K562 (cell line): Measurements from ENCODE around the gene VWA7. TPM values are rescaled to one million over a fixed set of nuclear protein-coding genes. Genes with fewer than 3 reads are reported as not detected.

Source experiments
- BMI1 ChIP-seq: fragments of 150-350 bp; IDR thresholded peaks from 2 replicates; pipeline ENCODE4 v1.6.1; 2014; ENCODE audit warnings: low read length
- CBX5 ChIP-seq: IDR thresholded peaks from 2 replicates; pipeline ENCODE4 v1.6.1; 2014; ENCODE audit warnings: low read depth, borderline replicate concordance
- ETS2 ChIP-seq: IDR thresholded peaks from 2 replicates; pipeline ENCODE4 v1.6.1; 2016; ENCODE audit warnings: borderline replicate concordance, missing genetic modification characterization, mild to moderate bottlenecking, moderate library complexity, missing compliant biosample characterization; ENCODE audit not compliant: poor library complexity, severe bottlenecking
- FOXJ3 ChIP-seq: sonication (generic); formaldehyde crosslinking; IDR thresholded peaks from 2 replicates; pipeline ENCODE4 v1.4.0; 2020; ENCODE audit warnings: mild to moderate bottlenecking, missing genetic modification reagents
- FOXK2 ChIP-seq, 2 experiments: fragments of 450-650 bp; IDR thresholded peaks in 1 of 2; conservative IDR thresholded peaks in 1 of 2; 2 replicates each; pipeline ENCODE4 v1.6.1; 2016; ENCODE audit warnings: low read depth in 2 of 2, mild to moderate bottlenecking in 1 of 2
- HDAC6 ChIP-seq: IDR thresholded peaks from 2 replicates; pipeline ENCODE4 v1.6.1; 2012; ENCODE audit warnings: low read depth, mild to moderate bottlenecking, control low read depth, inconsistent platforms, low read length, moderate library complexity
- MTA3 ChIP-seq: fragments of 450-650 bp; formaldehyde crosslinking; IDR thresholded peaks from 2 replicates; pipeline ENCODE4 v1.6.1; 2017; ENCODE audit warnings: mild to moderate bottlenecking, borderline replicate concordance
- NFIX ChIP-seq: fragments of 250-450 bp; sonication (Bioruptor Pico); IDR thresholded peaks from 2 replicates; pipeline ENCODE4 v1.4.0; 2020; ENCODE audit warnings: low read depth, mild to moderate bottlenecking, moderate library complexity
- PHF8 ChIP-seq: fragments of 200-600 bp; sonication (generic); IDR thresholded peaks from 2 replicates; pipeline ENCODE4 v1.6.1; 2012; ENCODE audit warnings: mixed run types, mild to moderate bottlenecking, inconsistent platforms, low read length, moderate library complexity, borderline replicate concordance
- POLR2A ChIP-seq: fragments of 450-650 bp; conservative IDR thresholded peaks from 2 replicates; pipeline ENCODE4 v1.6.1; 2016
- POLR2B ChIP-seq: fragments of 450-650 bp; IDR thresholded peaks from 2 replicates; pipeline ENCODE4 v1.6.1; 2018; ENCODE audit warnings: low read depth; ENCODE audit not compliant: partially characterized antibody
- RBBP5 ChIP-seq: fragments of 200-600 bp; sonication (generic); IDR thresholded peaks from 2 replicates; pipeline ENCODE4 v1.6.1; 2012; ENCODE audit warnings: borderline replicate concordance, mild to moderate bottlenecking, low read length, control low read depth, inconsistent platforms; ENCODE audit not compliant: insufficient read depth, poor library complexity, severe bottlenecking
- RBM25 ChIP-seq: fragments of 200-400 bp; formaldehyde crosslinking; IDR thresholded peaks from 2 replicates; pipeline ENCODE4 v1.6.1; 2018; ENCODE audit warnings: low read length, low read depth, moderate library complexity; ENCODE audit not compliant: severe bottlenecking
- RUNX1 ChIP-seq: sonication (generic); IDR thresholded peaks from 2 replicates; pipeline ENCODE4 v1.6.1; 2016; ENCODE audit warnings: antibody characterized with exemption, low read depth
- SMARCA5 ChIP-seq: fragments of 450-650 bp; IDR thresholded peaks from 2 replicates; pipeline ENCODE4 v1.6.1; 2016
- ZNF253 ChIP-seq: fragments of 250-450 bp; sonication (Bioruptor Pico); conservative IDR thresholded peaks from 2 replicates; pipeline ENCODE4 v1.6.1; 2021; ENCODE audit warnings: mild to moderate bottlenecking
- ZNF696 ChIP-seq: fragments of 250-450 bp; sonication (Bioruptor Pico); conservative IDR thresholded peaks from 2 replicates; pipeline ENCODE4 v1.4.0; 2020; ENCODE audit warnings: mild to moderate bottlenecking, moderate library complexity
- ZNF699 ChIP-seq: fragments of 250-450 bp; sonication (Bioruptor Pico); IDR thresholded peaks from 2 replicates; pipeline ENCODE4 v1.8.0; 2021; ENCODE audit warnings: mild to moderate bottlenecking, moderate library complexity; ENCODE audit not compliant: insufficient replicate concordance
- polyA plus RNA-seq, 8 experiments: library from polyadenylated mRNA; depleted of rRNA in 4 of 8; stranded (reverse) in 5 of 8; unstranded in 3 of 8; fragments of >200 nt; fragmentation: Nextera tagmentation in 2 of 8; fragmentation: Illumina TruSeq in 1 of 8; extraction: Ambion mirVana in 2 of 8; extraction: Trizol in 1 of 8; gene quantifications; 2 replicates each; pipeline versions ENCODE4 v1.2.1 to v1.2.3, GENCODE V29; 2011 to 2014; ENCODE audit warnings: inconsistent platforms in 1 of 8, missing spikeins in 1 of 8
- total RNA-seq, 7 experiments: library from RNA; depleted of rRNA in 6 of 7; stranded (reverse); fragments of >200 nt in 6 of 7; fragmentation: Illumina TruSeq in 2 of 7; extraction: Trizol in 2 of 7; gene quantifications; 2 replicates each; pipeline versions ENCODE4 v1.2.1 to v1.2.3, GENCODE V29; 2011 to 2021; ENCODE audit warnings: low replicate concordance in 1 of 7
- TF ChIP-seq, protein P1 (sequence below): fragments of 200-600 bp; sonication (generic); IDR thresholded peaks from one replicate; pipeline ENCODE4 v1.6.1; 2012; ENCODE audit warnings: mild to moderate bottlenecking, low read depth, low read length, inconsistent platforms

VWA7 gene
- total and polyA plus RNA-seq, 9 of the 15 experiments (the other 6 are each of a cell fraction or from before 2014, with no cell fraction given), result 0.18 to 2.9 (median 0.95) TPM

DNA sequence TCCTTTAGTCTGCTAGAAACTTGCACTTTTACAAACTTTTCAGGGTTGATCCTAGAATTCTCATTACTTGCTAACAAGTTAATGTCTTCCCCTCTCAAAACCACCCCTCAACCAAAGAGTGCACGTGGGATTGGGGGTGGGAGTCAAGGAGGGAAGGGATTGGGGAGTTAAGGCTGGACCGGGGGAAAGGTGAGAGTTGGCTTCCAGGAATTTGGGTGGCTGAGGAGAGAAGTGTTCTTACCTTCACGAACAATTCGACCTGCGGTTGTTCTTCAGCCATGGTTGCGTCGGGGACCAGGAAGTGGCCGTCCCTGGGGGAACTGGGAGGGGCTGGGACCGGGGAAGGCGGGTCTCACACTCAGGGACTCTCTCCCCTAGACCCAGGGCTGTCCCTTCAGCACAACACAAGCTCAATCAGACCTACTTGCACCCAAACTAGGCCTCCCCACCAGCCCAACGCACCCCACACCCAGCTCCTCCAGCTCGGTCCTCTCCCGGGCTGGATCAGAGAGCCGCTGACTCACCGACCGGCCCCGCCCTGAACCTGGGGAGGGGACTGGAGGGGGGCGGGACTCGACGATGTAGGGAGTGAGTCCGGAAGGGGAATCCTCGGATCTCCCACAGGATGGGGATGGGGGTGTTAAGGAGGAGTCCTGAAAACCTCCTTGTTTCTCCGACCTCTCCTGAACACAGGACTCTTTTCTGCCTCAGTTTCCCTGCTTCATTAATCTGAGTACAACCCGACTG, 40.9 kb downstream of the VWA7 start, which contains the start of gene CLIC1 (continued):
- TF ChIP-seq, protein P1, sequence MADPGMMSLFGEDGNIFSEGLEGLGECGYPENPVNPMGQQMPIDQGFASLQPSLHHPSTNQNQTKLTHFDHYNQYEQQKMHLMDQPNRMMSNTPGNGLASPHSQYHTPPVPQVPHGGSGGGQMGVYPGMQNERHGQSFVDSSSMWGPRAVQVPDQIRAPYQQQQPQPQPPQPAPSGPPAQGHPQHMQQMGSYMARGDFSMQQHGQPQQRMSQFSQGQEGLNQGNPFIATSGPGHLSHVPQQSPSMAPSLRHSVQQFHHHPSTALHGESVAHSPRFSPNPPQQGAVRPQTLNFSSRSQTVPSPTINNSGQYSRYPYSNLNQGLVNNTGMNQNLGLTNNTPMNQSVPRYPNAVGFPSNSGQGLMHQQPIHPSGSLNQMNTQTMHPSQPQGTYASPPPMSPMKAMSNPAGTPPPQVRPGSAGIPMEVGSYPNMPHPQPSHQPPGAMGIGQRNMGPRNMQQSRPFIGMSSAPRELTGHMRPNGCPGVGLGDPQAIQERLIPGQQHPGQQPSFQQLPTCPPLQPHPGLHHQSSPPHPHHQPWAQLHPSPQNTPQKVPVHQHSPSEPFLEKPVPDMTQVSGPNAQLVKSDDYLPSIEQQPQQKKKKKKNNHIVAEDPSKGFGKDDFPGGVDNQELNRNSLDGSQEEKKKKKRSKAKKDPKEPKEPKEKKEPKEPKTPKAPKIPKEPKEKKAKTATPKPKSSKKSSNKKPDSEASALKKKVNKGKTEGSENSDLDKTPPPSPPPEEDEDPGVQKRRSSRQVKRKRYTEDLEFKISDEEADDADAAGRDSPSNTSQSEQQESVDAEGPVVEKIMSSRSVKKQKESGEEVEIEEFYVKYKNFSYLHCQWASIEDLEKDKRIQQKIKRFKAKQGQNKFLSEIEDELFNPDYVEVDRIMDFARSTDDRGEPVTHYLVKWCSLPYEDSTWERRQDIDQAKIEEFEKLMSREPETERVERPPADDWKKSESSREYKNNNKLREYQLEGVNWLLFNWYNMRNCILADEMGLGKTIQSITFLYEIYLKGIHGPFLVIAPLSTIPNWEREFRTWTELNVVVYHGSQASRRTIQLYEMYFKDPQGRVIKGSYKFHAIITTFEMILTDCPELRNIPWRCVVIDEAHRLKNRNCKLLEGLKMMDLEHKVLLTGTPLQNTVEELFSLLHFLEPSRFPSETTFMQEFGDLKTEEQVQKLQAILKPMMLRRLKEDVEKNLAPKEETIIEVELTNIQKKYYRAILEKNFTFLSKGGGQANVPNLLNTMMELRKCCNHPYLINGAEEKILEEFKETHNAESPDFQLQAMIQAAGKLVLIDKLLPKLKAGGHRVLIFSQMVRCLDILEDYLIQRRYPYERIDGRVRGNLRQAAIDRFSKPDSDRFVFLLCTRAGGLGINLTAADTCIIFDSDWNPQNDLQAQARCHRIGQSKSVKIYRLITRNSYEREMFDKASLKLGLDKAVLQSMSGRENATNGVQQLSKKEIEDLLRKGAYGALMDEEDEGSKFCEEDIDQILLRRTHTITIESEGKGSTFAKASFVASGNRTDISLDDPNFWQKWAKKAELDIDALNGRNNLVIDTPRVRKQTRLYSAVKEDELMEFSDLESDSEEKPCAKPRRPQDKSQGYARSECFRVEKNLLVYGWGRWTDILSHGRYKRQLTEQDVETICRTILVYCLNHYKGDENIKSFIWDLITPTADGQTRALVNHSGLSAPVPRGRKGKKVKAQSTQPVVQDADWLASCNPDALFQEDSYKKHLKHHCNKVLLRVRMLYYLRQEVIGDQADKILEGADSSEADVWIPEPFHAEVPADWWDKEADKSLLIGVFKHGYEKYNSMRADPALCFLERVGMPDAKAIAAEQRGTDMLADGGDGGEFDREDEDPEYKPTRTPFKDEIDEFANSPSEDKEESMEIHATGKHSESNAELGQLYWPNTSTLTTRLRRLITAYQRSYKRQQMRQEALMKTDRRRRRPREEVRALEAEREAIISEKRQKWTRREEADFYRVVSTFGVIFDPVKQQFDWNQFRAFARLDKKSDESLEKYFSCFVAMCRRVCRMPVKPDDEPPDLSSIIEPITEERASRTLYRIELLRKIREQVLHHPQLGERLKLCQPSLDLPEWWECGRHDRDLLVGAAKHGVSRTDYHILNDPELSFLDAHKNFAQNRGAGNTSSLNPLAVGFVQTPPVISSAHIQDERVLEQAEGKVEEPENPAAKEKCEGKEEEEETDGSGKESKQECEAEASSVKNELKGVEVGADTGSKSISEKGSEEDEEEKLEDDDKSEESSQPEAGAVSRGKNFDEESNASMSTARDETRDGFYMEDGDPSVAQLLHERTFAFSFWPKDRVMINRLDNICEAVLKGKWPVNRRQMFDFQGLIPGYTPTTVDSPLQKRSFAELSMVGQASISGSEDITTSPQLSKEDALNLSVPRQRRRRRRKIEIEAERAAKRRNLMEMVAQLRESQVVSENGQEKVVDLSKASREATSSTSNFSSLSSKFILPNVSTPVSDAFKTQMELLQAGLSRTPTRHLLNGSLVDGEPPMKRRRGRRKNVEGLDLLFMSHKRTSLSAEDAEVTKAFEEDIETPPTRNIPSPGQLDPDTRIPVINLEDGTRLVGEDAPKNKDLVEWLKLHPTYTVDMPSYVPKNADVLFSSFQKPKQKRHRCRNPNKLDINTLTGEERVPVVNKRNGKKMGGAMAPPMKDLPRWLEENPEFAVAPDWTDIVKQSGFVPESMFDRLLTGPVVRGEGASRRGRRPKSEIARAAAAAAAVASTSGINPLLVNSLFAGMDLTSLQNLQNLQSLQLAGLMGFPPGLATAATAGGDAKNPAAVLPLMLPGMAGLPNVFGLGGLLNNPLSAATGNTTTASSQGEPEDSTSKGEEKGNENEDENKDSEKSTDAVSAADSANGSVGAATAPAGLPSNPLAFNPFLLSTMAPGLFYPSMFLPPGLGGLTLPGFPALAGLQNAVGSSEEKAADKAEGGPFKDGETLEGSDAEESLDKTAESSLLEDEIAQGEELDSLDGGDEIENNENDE, result peak; percentile 36
- TF ChIP-seq FOXJ3 (CRISPR knock-in tag), result no peak
- TF ChIP-seq ZNF699 (CRISPR knock-in tag), result no peak
- TF ChIP-seq SMARCA5, result no peak
- TF ChIP-seq FOXK2 (conservative IDR thresholded peaks at IDR 0.05 in 1 of 2, IDR thresholded peaks at IDR 0.05 in 1 of 2; ENCODE audit: low read depth in 2 of 2), result no peak
- TF ChIP-seq RBM25, result no peak
- peak; percentile 99 for TF ChIP-seq POLR2A
- no peak for TF ChIP-seq ZNF696
- no peak for TF ChIP-seq HDAC6
- no peak for TF ChIP-seq CBX5
- TF ChIP-seq RUNX1, result no peak
- peak; percentile 99 for TF ChIP-seq POLR2B
- TF ChIP-seq NFIX (CRISPR knock-in tag), result no peak
- TF ChIP-seq ETS2 (tag), result no peak
- no peak for TF ChIP-seq BMI1
- peak; percentile 87 for TF ChIP-seq PHF8
- TF ChIP-seq RBBP5, result no peak
- no peak for TF ChIP-seq ZNF253 (CRISPR knock-in tag)
- no peak for TF ChIP-seq MTA3
